ENCODE measurements around the gene ABR. TPM values are rescaled to one million over a fixed set of nuclear protein-coding genes. Genes with fewer than 3 reads are reported as not detected.

The ABR gene
- total and polyA plus RNA-seq, 2 of the 8 experiments (the other 6 are each of a cell fraction or from before 2014, with no cell fraction given): 44.8 to 47.2 TPM

- POLR2A ChIA-PET (ENCODE audit: partially characterized antibody): interaction anchor here (1.2 kb wide), 1 partner anchor 19 kb away, joined by 3 read pairs; no protein-coding TSS in a partner anchor
- DNase-seq (ENCODE audit: low read depth in 1 of 2, low spot score in 2 of 2): no peak
- TF ChIP-seq BCL11A (IDR thresholded peaks at IDR 0.05; ENCODE audit: low read depth in 2 of 2, low read length in 2 of 2) (no peak), TCF12 (IDR thresholded peaks at IDR 0.05; ENCODE audit: low read depth, low read length) (no peak), MAFK (IDR thresholded peaks at IDR 0.05; ENCODE audit: low read depth, low read length) (no peak), ATF2 (IDR thresholded peaks at IDR 0.05; ENCODE audit: low read length) (no peak)
These were observed 142.4 kb downstream of the ABR start for GRCh38 chr17:1037238-1037879.

More at GRCh38 chr17:1037238-1037879, 142.4 kb downstream of the ABR start:
- H4K20me1 ChIP-seq (replicated peaks in 1 of 2; ENCODE audit: control insufficient read depth in 1 of 2, insufficient read depth in 2 of 2, low read length in 2 of 2): peaks cover 6 to 8% of the 10 kb centered on the region in 2 experiments
- no peak overlapping the region for H3K56ac ChIP-seq (replicated peaks; ENCODE audit: insufficient read length, low read depth, low read length)
- no peak overlapping the region for H3K4ac ChIP-seq (replicated peaks; ENCODE audit: insufficient read length, low read depth, low read length)
- no peaks in the 10 kb centered on the region; the same call in 1 of the 2 replicates for H3K23me2 ChIP-seq (ENCODE audit: low read depth, low read length)
- CTCF ChIA-PET (ENCODE audit: partially characterized antibody): interaction anchor here (1.4 to 6.3 kb wide), 3 partner anchors 18 to 38 kb away, joined by 3 to 41 read pairs (median 5); no protein-coding TSS in a partner anchor
- no peak overlapping the region for H2BK120ac ChIP-seq (replicated peaks; ENCODE audit: low read depth, low read length)
- no peak overlapping the region for H2BK5ac ChIP-seq (ENCODE audit: low read depth, low read length)
- H4K5ac ChIP-seq (ENCODE audit: insufficient read length, low read depth, low read length): no peak overlapping the region
- H3K79me2 ChIP-seq (ENCODE audit: control insufficient read depth in 1 of 2, insufficient read depth in 2 of 2, low read length in 2 of 2): no peaks in the 10 kb centered on the region
- H3K79me1 ChIP-seq (ENCODE audit: low read depth, low read length): no peaks in the 10 kb centered on the region; the same call in 1 of the 2 replicates
- no peaks in the 10 kb centered on the region; a peak in 2 of 8 replicates for H3K36me3 ChIP-seq (ENCODE audit: control insufficient read depth in 2 of 4, insufficient read depth in 4 of 4, low read length in 3 of 4)
- H3K27me3 ChIP-seq (replicated peaks in 1 of 4; ENCODE audit: control insufficient read depth in 3 of 4, extremely low read depth in 1 of 4, insufficient read depth in 3 of 4, low read length in 3 of 4): peaks cover 0 to 8% (median 3%) of the 10 kb centered on the region in 4 experiments; a peak in 3 of 7 replicates
- H2BK12ac ChIP-seq (ENCODE audit: low read depth, low read length): no peak overlapping the region
- no peak overlapping the region for H3K4me2 ChIP-seq (ENCODE audit: insufficient read depth in 1 of 2, low read depth in 2 of 2, low read length in 2 of 2)
- no peak overlapping the region for H3K27ac ChIP-seq (ENCODE audit: low read depth, low read length)
- no peak overlapping the region for H3K18ac ChIP-seq (ENCODE audit: extremely low read depth, low read length)
- H3K4me1 ChIP-seq (replicated peaks in 1 of 4; ENCODE audit: control insufficient read depth in 3 of 4, insufficient read depth in 4 of 4, low read length in 3 of 4): peaks cover 0 to 14% (median 8%) of the 10 kb centered on the region in 4 experiments; a peak in 6 of 7 replicates
- no peak overlapping the region for H4K8ac ChIP-seq (ENCODE audit: extremely low read depth, insufficient read depth, low read length)
- H3K23ac ChIP-seq (ENCODE audit: insufficient read length): no peak overlapping the region
- no peak overlapping the region for H4K91ac ChIP-seq (replicated peaks; ENCODE audit: insufficient read length, low read length)
- H2AFZ ChIP-seq (ENCODE audit: low read length): no peak overlapping the region
- no peak for FAIRE-seq
- no peak overlapping the region for H2AK5ac ChIP-seq (ENCODE audit: low read depth, low read length)
- H2BK20ac ChIP-seq (ENCODE audit: low read length): no peak overlapping the region
- 92% methylated on average over 17 of the region's 19 CpGs; no CpG with 5 or more reads in 1 of the 2 experiments for WGBS, 2 experiments (ENCODE audit: extremely low coverage in 1 of 2, insufficient coverage in 1 of 2, insufficient read length in 1 of 2, insufficient replicate concordance in 2 of 2, low coverage in 1 of 2, low lambda C conversion rate in 2 of 2, missing lambda C conversion rate in 1 of 2)
- no peak overlapping the region for H3K14ac ChIP-seq (ENCODE audit: insufficient read length)
- H3K9ac ChIP-seq (replicated peaks in 1 of 4; ENCODE audit: extremely low read depth in 1 of 4, low read depth in 3 of 4, low read length in 3 of 4): no peak overlapping the region
- H3K4me3 ChIP-seq (ENCODE audit: extremely low read depth in 1 of 4, insufficient read depth in 2 of 4, low read depth in 3 of 4, low read length in 4 of 4): no peak overlapping the region
- no peak overlapping the region for H2BK15ac ChIP-seq (ENCODE audit: low read length)
- no peaks in the 10 kb centered on the region for H3K9me3 ChIP-seq (ENCODE audit: insufficient read depth in 2 of 2, low read depth in 1 of 2, low read length in 1 of 2)
